ENCODE measurements around the gene INTS7. TPM values are rescaled to one million over a fixed set of nuclear protein-coding genes. Genes with fewer than 3 reads are reported as not detected.

Gene INTS7
- total RNA-seq, 6 donors from 2014 or later = 8.3 to 16.7 (median 14.6) TPM

DNA sequence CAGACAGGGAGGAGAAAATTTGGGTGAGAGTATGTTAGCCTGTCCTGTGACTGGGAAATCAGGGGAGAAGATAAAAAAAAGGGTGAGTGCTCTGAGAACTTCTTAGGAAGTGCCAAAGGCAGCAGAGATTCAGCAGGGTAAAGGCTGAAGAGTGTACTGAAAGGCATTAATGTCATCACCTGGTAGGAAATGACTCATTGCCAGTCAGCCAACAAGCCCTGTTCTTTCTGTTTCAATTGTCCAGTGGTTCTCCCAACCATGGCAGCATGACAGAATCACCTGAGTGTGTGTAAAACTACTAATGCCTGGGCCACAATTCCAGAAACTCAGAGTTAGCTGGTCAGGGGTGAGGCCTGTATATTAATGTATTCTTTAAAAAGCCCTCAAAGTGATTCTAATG is 83.5 kb downstream of the INTS7 start:
- H3K4me3 ChIP-seq = no peak overlapping the region
- DNase-seq (no peak), ATAC-seq (ENCODE audit: low FRiP score in 2 of 2) (no peak)
- TF ChIP-seq, protein P1, sequence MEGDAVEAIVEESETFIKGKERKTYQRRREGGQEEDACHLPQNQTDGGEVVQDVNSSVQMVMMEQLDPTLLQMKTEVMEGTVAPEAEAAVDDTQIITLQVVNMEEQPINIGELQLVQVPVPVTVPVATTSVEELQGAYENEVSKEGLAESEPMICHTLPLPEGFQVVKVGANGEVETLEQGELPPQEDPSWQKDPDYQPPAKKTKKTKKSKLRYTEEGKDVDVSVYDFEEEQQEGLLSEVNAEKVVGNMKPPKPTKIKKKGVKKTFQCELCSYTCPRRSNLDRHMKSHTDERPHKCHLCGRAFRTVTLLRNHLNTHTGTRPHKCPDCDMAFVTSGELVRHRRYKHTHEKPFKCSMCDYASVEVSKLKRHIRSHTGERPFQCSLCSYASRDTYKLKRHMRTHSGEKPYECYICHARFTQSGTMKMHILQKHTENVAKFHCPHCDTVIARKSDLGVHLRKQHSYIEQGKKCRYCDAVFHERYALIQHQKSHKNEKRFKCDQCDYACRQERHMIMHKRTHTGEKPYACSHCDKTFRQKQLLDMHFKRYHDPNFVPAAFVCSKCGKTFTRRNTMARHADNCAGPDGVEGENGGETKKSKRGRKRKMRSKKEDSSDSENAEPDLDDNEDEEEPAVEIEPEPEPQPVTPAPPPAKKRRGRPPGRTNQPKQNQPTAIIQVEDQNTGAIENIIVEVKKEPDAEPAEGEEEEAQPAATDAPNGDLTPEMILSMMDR (IDR thresholded peaks at IDR 0.05) = no peak
- no peaks in the 10 kb centered on the region for H3K27me3 ChIP-seq
- H3K9me3 ChIP-seq = no peaks in the 10 kb centered on the region
- H3K4me1 ChIP-seq = peaks cover 0 to 3% (median 0%) of the 10 kb centered on the region in 4 donors
- no peaks in the 10 kb centered on the region for H3K36me3 ChIP-seq
- no peak overlapping the region for H3K27ac ChIP-seq

DNA sequence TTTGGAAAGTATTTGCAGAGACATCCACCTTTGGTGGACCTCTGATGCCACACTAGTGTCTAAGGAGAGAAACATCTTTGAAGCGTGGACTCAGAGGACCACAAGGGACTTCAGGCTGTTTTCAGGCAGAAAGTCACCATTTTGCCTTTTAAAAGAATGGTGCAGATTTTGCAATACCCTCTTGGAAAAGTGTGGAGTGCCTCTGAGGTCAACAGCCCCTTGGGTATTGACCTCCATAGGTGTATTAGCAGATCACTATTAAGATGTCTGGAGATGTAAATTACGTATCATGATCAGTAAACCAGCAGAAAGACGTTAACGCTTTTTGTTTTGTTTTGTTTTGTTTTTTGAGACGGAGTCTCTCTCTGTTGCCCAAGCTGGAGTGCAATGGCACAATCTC is 87.0 kb downstream of the INTS7 start:
- H3K4me3 ChIP-seq = no peak overlapping the region
- H3K36me3 ChIP-seq = peaks cover 0 to 7% (median 0%) of the 10 kb centered on the region in 4 donors
- peaks cover 0 to 3% (median 0%) of the 10 kb centered on the region in 4 donors for H3K4me1 ChIP-seq
- no peaks in the 10 kb centered on the region for H3K27me3 ChIP-seq
- no peaks in the 10 kb centered on the region for H3K9me3 ChIP-seq
- ATAC-seq (ENCODE audit: low FRiP score in 2 of 2) = no peak
- no peak for DNase-seq
- TF ChIP-seq POLR2A (IDR thresholded peaks at IDR 0.05) (no peak), EP300 (IDR thresholded peaks at IDR 0.05) (no peak), POLR2AphosphoS5 (IDR thresholded peaks at IDR 0.05) (no peak)
- TF ChIP-seq, protein P1 (IDR thresholded peaks at IDR 0.05) = no peak
- H3K27ac ChIP-seq = no peak overlapping the region
- 94 to 99% methylated on average over 5 of the region's 5 CpGs for WGBS, 2 donors

DNA sequence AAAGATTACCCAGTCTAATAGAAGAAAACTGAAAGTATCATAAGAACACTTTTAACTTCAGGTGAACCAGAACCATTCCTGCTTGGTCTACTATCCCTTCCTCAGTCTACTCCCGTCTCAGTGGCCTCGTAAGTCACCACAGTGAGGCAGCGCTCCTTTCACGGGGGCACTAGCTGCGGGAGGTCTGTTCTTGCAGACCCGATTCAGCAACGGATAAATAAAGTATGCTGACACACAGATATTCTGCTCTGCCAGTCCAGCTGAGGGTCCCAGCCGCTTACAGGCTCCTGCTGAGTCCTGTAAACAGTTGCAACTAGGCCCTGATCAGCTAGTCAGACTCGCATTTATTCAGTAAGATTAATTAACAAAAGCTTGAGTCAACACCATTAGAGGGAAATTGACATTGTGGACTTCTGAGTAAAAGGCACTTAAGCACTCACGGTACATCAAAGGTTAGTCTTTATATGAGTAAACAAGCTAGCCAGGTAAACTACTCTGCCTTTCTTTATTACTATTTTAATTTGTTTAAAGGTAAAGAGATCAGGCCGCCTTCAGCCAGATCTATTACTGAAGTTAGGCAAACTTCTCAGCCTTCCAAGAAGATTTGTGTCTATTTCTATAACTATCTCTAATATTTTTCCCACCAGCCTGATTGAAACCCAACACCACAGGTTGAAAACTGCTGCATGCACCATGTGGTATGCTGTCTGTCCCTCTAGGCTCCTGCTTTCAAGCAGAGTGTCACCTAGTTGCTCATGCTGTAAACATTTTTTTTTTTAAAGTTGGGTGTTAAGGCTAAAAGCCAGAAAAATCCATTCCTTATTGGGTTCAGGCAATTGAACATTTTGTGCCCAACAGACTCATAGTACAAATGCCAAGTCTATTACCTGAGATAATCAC is 87.7 kb downstream of the INTS7 start:
- Histone ChIP-seq H3K4me1 (peaks cover 0 to 3% (median 0%) of the 10 kb centered on the region in 4 donors), H3K27ac (no peak overlapping the region), H3K27me3 (no peaks in the 10 kb centered on the region), H3K4me3 (no peak overlapping the region), H3K36me3 (peaks cover 0 to 7% (median 0%) of the 10 kb centered on the region in 4 donors), H3K9me3 (no peaks in the 10 kb centered on the region)
- TF ChIP-seq, protein P1 (IDR thresholded peaks at IDR 0.05) = no peak
- TF ChIP-seq POLR2A (IDR thresholded peaks at IDR 0.05) = no peak
- no peak for TF ChIP-seq EP300 (IDR thresholded peaks at IDR 0.05)
- ATAC-seq (ENCODE audit: low FRiP score in 2 of 2) (no peak), DNase-seq (no peak)
- 81 to 83% methylated on average over 11 of the region's 11 CpGs for WGBS, 2 donors

DNA sequence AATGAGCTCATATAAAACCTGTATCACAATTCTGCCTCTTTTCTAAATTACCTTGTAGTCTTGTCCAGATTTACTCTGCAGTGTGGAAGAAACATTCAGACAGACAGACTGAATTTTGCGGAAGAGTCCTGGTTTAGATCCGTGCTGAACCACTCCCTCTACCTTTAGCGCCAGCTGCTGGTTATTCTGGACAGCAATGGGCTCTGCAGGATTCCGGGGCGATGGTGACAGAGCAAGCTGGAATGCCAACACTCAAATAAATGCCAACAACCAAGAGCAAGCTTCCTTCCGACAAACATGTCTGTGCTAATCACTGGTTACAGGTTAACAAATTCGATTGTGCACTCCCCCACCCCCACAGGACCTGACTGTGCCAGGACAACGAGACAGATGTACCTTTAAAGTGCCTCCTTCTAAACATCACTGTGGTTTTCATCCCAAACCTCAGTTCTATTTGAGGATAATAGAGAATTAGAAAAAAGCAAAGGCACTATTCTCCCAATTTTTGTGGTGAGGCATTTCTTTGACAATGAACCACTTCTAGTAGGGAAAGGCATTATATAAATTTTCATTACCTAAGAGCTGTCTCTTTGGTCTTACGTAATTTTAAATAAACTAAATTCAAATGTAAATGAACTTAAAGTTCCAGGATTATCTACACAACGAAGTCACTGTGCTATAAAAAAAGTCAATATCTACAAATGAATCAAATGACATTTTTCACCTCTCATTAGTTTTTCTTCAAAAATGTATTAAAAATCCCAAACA is 90.4 kb downstream of the INTS7 start:
- peaks cover 0 to 3% (median 0%) of the 10 kb centered on the region in 4 donors for H3K4me1 ChIP-seq
- ATAC-seq (ENCODE audit: low FRiP score in 2 of 2) = peak; percentile 46 to 72
- H3K9me3 ChIP-seq = no peaks in the 10 kb centered on the region
- H3K27me3 ChIP-seq = no peaks in the 10 kb centered on the region
- DNase-seq = peak in 1 of 2 donors; percentile 50
- H3K27ac ChIP-seq = no peak overlapping the region
- TF ChIP-seq, protein P1 (IDR thresholded peaks at IDR 0.05) = peak in 3 of 6 experiments; percentile 18 to 32 (median 28)
- TF ChIP-seq POLR2A (IDR thresholded peaks at IDR 0.05) = no peak
- no peak for TF ChIP-seq EP300 (IDR thresholded peaks at IDR 0.05)
- H3K36me3 ChIP-seq = peaks cover 0 to 12% (median 0%) of the 10 kb centered on the region in 4 donors
- H3K4me3 ChIP-seq = no peak overlapping the region
- WGBS, 2 donors = 74 to 78% methylated on average over 7 to 10 of the region's 10 CpGs

Data from upper lobe of left lung (tissue), 6 donors.